Endodermal cell (in vitro differentiated cells): ENCODE results near the gene ZNF536. TPM values are rescaled to one million over a fixed set of nuclear protein-coding genes. Genes with fewer than 3 reads are reported as not detected.

Experiments
- DNase-seq: peaks from one replicate; pipeline ENCODE4 v3.0.0-alpha.2; 2017
- H3K27ac ChIP-seq: 2 replicates; pipeline ENCODE4 v1.5.1; 2013; ENCODE audit warnings: mild to moderate bottlenecking, low read depth, low read length, moderate library complexity
- H3K27me3 ChIP-seq: 2 replicates; pipeline ENCODE4 v1.6.1; 2013; ENCODE audit warnings: mild to moderate bottlenecking, low read length, moderate library complexity; ENCODE audit not compliant: insufficient read depth, control insufficient read depth, poor library complexity, severe bottlenecking
- H3K36me3 ChIP-seq: 2 replicates; pipeline ENCODE4 v1.7.0; 2013; ENCODE audit warnings: mild to moderate bottlenecking, low read length, moderate library complexity; ENCODE audit not compliant: control insufficient read depth, insufficient read depth
- H3K4me1 ChIP-seq: one replicate; pipeline ENCODE4 v1.7.0; 2013; ENCODE audit warnings: low read length; ENCODE audit not compliant: control insufficient read depth, insufficient read depth
- H3K4me3 ChIP-seq: 2 replicates; pipeline ENCODE4 v1.5.1; 2013; ENCODE audit warnings: mild to moderate bottlenecking, low read length, moderate library complexity
- H3K9ac ChIP-seq: 2 replicates; pipeline ENCODE4 v1.6.1; 2013; ENCODE audit warnings: mild to moderate bottlenecking, low read length, moderate library complexity; ENCODE audit not compliant: poor library complexity, severe bottlenecking; ENCODE audit errors: extremely low read depth
- H3K9me3 ChIP-seq: 2 replicates; pipeline ENCODE4 v1.6.1; 2013; ENCODE audit warnings: mild to moderate bottlenecking, low read length, moderate library complexity; ENCODE audit not compliant: control insufficient read depth
- H3K27ac Mint-ChIP-seq: 2 replicates; pipeline ENCODE4 v1.8.0; 2020; ENCODE audit warnings: mixed read lengths
- H3K27me3 Mint-ChIP-seq: 2 replicates; pipeline ENCODE4 v1.8.0; 2021; ENCODE audit warnings: mild to moderate bottlenecking, mixed read lengths; ENCODE audit not compliant: insufficient read depth
- H3K36me3 Mint-ChIP-seq: 2 replicates; pipeline ENCODE4 v1.8.0; 2020; ENCODE audit warnings: low read depth, mixed read lengths
- H3K4me1 Mint-ChIP-seq: 2 replicates; pipeline ENCODE4 v1.8.0; 2020; ENCODE audit warnings: mixed read lengths
- H3K4me3 Mint-ChIP-seq: 2 replicates; pipeline ENCODE4 v1.8.0; 2020; ENCODE audit warnings: mild to moderate bottlenecking, moderate library complexity, mixed read lengths
- H3K9me3 Mint-ChIP-seq: 2 replicates; pipeline ENCODE4 v1.8.0; 2020; ENCODE audit warnings: mild to moderate bottlenecking, mixed read lengths
- WGBS, 2 experiments: methylation state at CpG; one replicate each; pipeline versions ENCODE4 v1.1.5 to v1.1.7; 2013; ENCODE audit warnings: missing lambda C conversion rate in 2 of 2, mixed read lengths in 1 of 2; ENCODE audit not compliant: insufficient coverage in 1 of 2, insufficient read length in 1 of 2; 5-methylcytosine and 5-hydroxymethylcytosine counted together
- total RNA-seq, 2 donors: library from RNA; stranded (reverse); fragmentation: NEBNext Ultra II Directional in 1 of 2; extraction: Animal tissue kit (Norgen Biotek cat#: 25700) in 1 of 2; gene quantifications; 2 replicates in 1 of 2; 3 replicates in 1 of 2; pipeline ENCODE4 v1.2.1, GENCODE V29; 2021
- TF ChIP-seq, protein P1 (sequence below): fragments of 200-600 bp; sonication (generic); conservative IDR thresholded peaks from 2 replicates; pipeline ENCODE4 v1.5.0; 2021; ENCODE audit warnings: antibody characterized with exemption, mild to moderate bottlenecking

Gene ZNF536
- total RNA-seq, 2 donors from 2014 or later: not detected

DNA sequence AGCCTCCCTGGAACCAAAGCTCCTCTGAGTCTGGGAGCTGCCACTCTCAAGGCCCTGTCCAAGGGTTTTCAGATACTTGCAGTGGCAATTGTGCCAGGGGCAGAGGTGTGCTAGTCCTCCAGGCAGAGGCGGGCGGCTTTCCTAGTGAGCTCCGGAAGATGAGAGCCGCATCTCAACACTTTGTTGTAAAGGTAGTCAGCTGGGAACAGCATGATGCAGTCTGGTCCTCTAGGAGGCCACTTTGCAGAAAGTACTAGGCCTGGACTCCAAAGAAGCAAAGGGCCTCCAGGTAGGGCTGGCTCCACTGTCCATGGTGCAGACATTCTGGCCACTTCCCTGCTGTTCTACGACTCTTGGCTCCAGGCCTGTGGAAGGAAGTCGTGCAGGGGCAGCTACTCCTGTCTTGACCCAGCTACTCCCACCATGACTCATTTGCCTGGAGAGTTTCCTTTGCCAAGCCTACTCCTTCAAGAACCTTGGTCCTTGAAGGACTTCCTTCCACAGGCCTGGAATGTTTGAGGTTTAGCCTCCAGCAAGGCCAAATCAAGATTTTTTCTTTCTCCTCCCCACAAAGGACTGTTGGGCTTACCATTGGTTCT is 9.9 kb upstream of the ZNF536 start:
- peaks cover 99% of the 10 kb centered on the region for H3K27me3 ChIP-seq
- H3K4me3 ChIP-seq: no peak overlapping the region
- TF ChIP-seq, protein P1, sequence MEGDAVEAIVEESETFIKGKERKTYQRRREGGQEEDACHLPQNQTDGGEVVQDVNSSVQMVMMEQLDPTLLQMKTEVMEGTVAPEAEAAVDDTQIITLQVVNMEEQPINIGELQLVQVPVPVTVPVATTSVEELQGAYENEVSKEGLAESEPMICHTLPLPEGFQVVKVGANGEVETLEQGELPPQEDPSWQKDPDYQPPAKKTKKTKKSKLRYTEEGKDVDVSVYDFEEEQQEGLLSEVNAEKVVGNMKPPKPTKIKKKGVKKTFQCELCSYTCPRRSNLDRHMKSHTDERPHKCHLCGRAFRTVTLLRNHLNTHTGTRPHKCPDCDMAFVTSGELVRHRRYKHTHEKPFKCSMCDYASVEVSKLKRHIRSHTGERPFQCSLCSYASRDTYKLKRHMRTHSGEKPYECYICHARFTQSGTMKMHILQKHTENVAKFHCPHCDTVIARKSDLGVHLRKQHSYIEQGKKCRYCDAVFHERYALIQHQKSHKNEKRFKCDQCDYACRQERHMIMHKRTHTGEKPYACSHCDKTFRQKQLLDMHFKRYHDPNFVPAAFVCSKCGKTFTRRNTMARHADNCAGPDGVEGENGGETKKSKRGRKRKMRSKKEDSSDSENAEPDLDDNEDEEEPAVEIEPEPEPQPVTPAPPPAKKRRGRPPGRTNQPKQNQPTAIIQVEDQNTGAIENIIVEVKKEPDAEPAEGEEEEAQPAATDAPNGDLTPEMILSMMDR: no peak
- no peak overlapping the region for H3K27ac ChIP-seq
- H3K36me3 Mint-ChIP-seq: no peaks in the 10 kb centered on the region
- no peaks in the 10 kb centered on the region for H3K4me1 ChIP-seq
- no peaks in the 10 kb centered on the region for H3K9me3 ChIP-seq
- no peak overlapping the region for H3K27ac Mint-ChIP-seq
- peaks cover 5% of the 10 kb centered on the region for H3K4me1 Mint-ChIP-seq
- WGBS, 2 experiments: 84 to 93% methylated on average over 3 to 6 of the region's 6 CpGs
- H3K27me3 Mint-ChIP-seq: peaks cover 58% of the 10 kb centered on the region
- H3K9me3 Mint-ChIP-seq: no peaks in the 10 kb centered on the region
- no peak overlapping the region for H3K4me3 Mint-ChIP-seq
- DNase-seq: peak; percentile 30
- no peak overlapping the region for H3K9ac ChIP-seq
- H3K36me3 ChIP-seq: no peaks in the 10 kb centered on the region

DNA sequence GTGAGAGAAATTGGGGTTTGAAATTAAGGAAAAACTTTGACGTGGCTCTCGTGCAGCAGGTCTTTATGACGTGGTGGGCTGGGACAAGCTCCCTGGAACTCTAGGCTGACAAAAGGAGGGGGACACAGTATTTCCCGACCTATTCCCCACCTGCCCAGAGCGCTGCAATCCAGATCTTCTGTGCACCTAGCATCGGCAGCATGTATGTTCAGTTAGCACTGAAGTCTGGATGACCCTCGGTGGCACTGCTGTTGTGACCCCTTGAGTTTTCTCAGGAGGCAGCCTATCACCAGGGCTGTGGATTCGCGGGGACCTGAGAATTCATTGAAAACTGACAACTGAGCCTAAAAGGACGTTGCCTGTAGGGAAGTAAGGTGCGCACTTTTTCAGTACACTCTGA is 9.1 kb upstream of the ZNF536 start:
- peaks cover 66% of the 10 kb centered on the region for H3K27me3 Mint-ChIP-seq
- TF ChIP-seq, protein P1: no peak
- no peak overlapping the region for H3K27ac ChIP-seq
- H3K4me3 ChIP-seq: no peak overlapping the region
- no peaks in the 10 kb centered on the region for H3K9me3 Mint-ChIP-seq
- H3K4me3 Mint-ChIP-seq: no peak overlapping the region
- no peak overlapping the region for H3K27ac Mint-ChIP-seq
- no peaks in the 10 kb centered on the region for H3K4me1 ChIP-seq
- no peaks in the 10 kb centered on the region for H3K9me3 ChIP-seq
- H3K36me3 ChIP-seq: no peaks in the 10 kb centered on the region
- H3K4me1 Mint-ChIP-seq: peaks cover 5% of the 10 kb centered on the region
- 93 to 96% methylated on average over 9 to 11 of the region's 11 CpGs for WGBS, 2 experiments
- no peak overlapping the region for H3K9ac ChIP-seq
- no peaks in the 10 kb centered on the region for H3K36me3 Mint-ChIP-seq
- H3K27me3 ChIP-seq: peaks cover 99% of the 10 kb centered on the region
- DNase-seq: peak; percentile 17

DNA sequence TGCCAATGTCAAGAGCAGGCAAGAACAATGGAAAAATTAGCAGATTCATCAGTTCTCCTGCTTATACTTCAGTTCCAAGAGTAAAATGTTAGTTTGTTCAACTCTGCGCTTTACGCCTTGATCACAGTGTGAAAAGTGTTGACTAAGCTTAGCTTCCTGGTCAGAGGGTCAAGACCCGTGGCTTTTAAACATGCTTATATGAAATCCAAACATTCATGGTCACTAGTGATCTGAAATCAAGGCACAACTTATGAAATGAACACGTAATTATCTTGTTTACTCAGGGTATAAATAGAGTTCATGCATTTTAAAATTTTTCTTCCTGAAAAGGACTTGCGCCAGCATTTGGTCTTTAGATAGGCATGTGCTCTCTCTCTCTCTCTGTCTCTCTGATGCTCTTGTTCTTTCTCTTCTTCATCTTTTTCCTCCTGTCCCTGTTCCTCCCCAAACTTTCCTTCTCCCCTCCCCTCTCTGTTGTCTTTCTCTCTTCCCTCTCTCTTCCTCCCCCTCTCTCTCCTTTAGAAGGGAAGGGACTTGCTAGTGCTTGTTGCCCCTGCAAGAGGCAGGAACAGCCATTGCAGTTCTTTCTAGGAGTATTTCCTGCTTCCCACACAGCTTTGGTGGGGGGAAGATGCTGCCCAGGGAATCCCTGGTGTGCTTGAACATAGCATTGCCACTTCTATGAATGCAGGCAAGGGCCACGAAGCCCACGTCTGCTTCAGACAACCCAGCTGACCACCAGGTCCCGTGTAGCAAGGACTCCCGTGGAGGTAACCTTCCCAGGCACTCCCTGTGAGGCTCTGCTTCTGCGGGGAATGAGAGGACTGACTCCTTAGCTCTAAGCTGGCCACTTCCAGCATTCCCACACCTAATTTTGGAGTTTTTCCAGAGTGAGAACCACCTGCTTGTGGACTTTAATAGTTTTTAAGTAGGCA is 7.1 kb upstream of the ZNF536 start:
- Histone ChIP-seq H3K27me3 (peaks cover 98% of the 10 kb centered on the region), H3K36me3 (no peaks in the 10 kb centered on the region), H3K9ac (no peak overlapping the region), H3K27ac (no peak overlapping the region), H3K4me3 (no peak overlapping the region), H3K4me1 (no peaks in the 10 kb centered on the region), H3K9me3 (no peaks in the 10 kb centered on the region)
- Mint-ChIP-seq H3K9me3 (no peaks in the 10 kb centered on the region), H3K36me3 (no peaks in the 10 kb centered on the region), H3K4me1 (peaks cover 5% of the 10 kb centered on the region), H3K4me3 (no peak overlapping the region), H3K27ac (no peak overlapping the region), H3K27me3 (peaks cover 64% of the 10 kb centered on the region)
- TF ChIP-seq, protein P1: no peak
- 79 to 83% methylated on average over 8 to 10 of the region's 10 CpGs for WGBS, 2 experiments
- DNase-seq: no peak
